Renal cortex interstitium (tissue), 15 donors: Measurements from ENCODE around the gene IGIP. TPM values are rescaled to one million over a fixed set of nuclear protein-coding genes. Genes with fewer than 3 reads are reported as not detected.

ENCODE experiments used
- DNase-seq, 11 donors: peaks; one replicate each; pipeline ENCODE4 v3.0.0-alpha.2; 2013; ENCODE audit warnings: low read depth in 9 of 11, low spot score in 4 of 11; ENCODE audit errors: extremely low read depth in 1 of 11
- long read RNA-seq, 16 experiments: transcript quantifications; one replicate each; lab custom pipeline, GENCODE V29; 2026
- polyA plus RNA-seq, 3 donors: library from polyadenylated mRNA; unstranded; fragments of 120-200 nt; gene quantifications; one replicate each; pipeline ENCODE4 v1.2.1, GENCODE V29; 2013; ENCODE audit not compliant: insufficient read length in 3 of 3

IGIP gene
- polyA plus RNA-seq: 1 to 10 TPM; 5.9 to 8.4 (median 6.8) TPM
- long read RNA-seq, donor 1, partial matches to known transcripts: 0 of 2 reads
- long read RNA-seq, donor 1, other reads (novel, unspliced or antisense): 0 of 2 reads
- long read RNA-seq, donor 2, partial matches to known transcripts: 0 of 1 reads
- long read RNA-seq, donor 2, other reads (novel, unspliced or antisense): 0 of 1 reads
- long read RNA-seq, donor 3, partial matches to known transcripts: 0 of 3 reads
- long read RNA-seq, donor 3, other reads (novel, unspliced or antisense): 0 of 3 reads
- long read RNA-seq, donor 4, transcript IGIP-201 (1 exons, 3,458 nt): major isoform, 5 of 5 reads
- long read RNA-seq, donor 4, partial matches to known transcripts: 0 of 5 reads
- long read RNA-seq, donor 4, other reads (novel, unspliced or antisense): 0 of 5 reads
- long read RNA-seq, donor 5: 0 reads
- long read RNA-seq, donor 6, partial matches to known transcripts: 0 of 3 reads
- long read RNA-seq, donor 6, other reads (novel, unspliced or antisense): 0 of 3 reads
- long read RNA-seq, donor 7: 0 reads
- long read RNA-seq, donor 8: 0 reads
- long read RNA-seq, donor 9, partial matches to known transcripts: 0 of 2 reads
- long read RNA-seq, donor 9, other reads (novel, unspliced or antisense): 0 of 2 reads
- long read RNA-seq, donor 10, transcript IGIP-201 (1 exons, 3,458 nt): major isoform, 10 of 10 reads
- long read RNA-seq, donor 10, partial matches to known transcripts: 0 of 10 reads
- long read RNA-seq, donor 10, other reads (novel, unspliced or antisense): 0 of 10 reads
- long read RNA-seq, donor 11: 0 reads
- long read RNA-seq, donor 12, partial matches to known transcripts: 0 of 1 reads
- long read RNA-seq, donor 12, other reads (novel, unspliced or antisense): 0 of 1 reads
- long read RNA-seq, donor 13: 0 reads
- long read RNA-seq, donor 14, transcript IGIP-201 (1 exons, 3,458 nt): major isoform, 5 of 5 reads
- long read RNA-seq, donor 14, partial matches to known transcripts: 0 of 5 reads
- long read RNA-seq, donor 14, other reads (novel, unspliced or antisense): 0 of 5 reads
- long read RNA-seq, donor 15, partial matches to known transcripts: 0 of 2 reads
- long read RNA-seq, donor 15, other reads (novel, unspliced or antisense): 0 of 2 reads
- long read RNA-seq, donor 16, transcript IGIP-201 (1 exons, 3,458 nt): major isoform, 5 of 5 reads
- long read RNA-seq, donor 16, partial matches to known transcripts: 0 of 5 reads
- long read RNA-seq, donor 16, other reads (novel, unspliced or antisense): 0 of 5 reads

GRCh38 chr5:140125637-140126036, at the start of gene IGIP:
TSS of gene IGIP (plus strand) at chr5:140125937. CDS start at chr5:140128477, 2,540 bp downstream.
- DNase-seq: no peak

- no peak for DNase-seq
Measured at GRCh38 chr5:140076142-140076541, 49.6 kb upstream of the IGIP start.

- no peak for DNase-seq
Measured at GRCh38 chr5:140076788-140077187, 48.9 kb upstream of the IGIP start.

- no peak for DNase-seq
Measured at GRCh38 chr5:140083120-140083519, 42.6 kb upstream of the IGIP start.

GRCh38 chr5:140083650-140084049, 42.1 kb upstream of the IGIP start:
- no peak for DNase-seq

GRCh38 chr5:140084541-140084940, 41.2 kb upstream of the IGIP start:
- no peak for DNase-seq

- no peak for DNase-seq
Measured at GRCh38 chr5:140090251-140090650, 35.5 kb upstream of the IGIP start.

GRCh38 chr5:140093179-140093578, 32.6 kb upstream of the IGIP start:
- no peak for DNase-seq

GRCh38 chr5:140093866-140094265, 31.9 kb upstream of the IGIP start:
- DNase-seq: no peak

GRCh38 chr5:140094889-140095288, 30.8 kb upstream of the IGIP start:
- DNase-seq: no peak

GRCh38 chr5:140101179-140101578, 24.6 kb upstream of the IGIP start:
- DNase-seq: no peak

GRCh38 chr5:140103154-140103553, 22.6 kb upstream of the IGIP start:
- no peak for DNase-seq

- no peak for DNase-seq
Measured at GRCh38 chr5:140104100-140104499, 21.6 kb upstream of the IGIP start.

- no peak for DNase-seq
Measured at GRCh38 chr5:140106101-140106500, 19.6 kb upstream of the IGIP start.

- no peak for DNase-seq
Measured at GRCh38 chr5:140106805-140107311, 18.9 kb upstream of the IGIP start.

GRCh38 chr5:140107312-140108092, 18.2 kb upstream of the IGIP start:
- peak in 10 of 11 donors; percentile 71 to 90 (median 88) for DNase-seq

- no peak for DNase-seq
Measured at GRCh38 chr5:140108093-140109017, 17.4 kb upstream of the IGIP start.
